GM12801 (cell line): ENCODE results near the gene INSL3.

ENCODE experiments used
- TF ChIP-seq, protein P1 (sequence below): IDR thresholded peaks from one replicate; pipeline ENCODE4 v1.5.1; 2011; ENCODE audit warnings: control low read depth; ENCODE audit not compliant: insufficient read length; ENCODE audit errors: extremely low read depth

The INSL3 gene

DNA sequence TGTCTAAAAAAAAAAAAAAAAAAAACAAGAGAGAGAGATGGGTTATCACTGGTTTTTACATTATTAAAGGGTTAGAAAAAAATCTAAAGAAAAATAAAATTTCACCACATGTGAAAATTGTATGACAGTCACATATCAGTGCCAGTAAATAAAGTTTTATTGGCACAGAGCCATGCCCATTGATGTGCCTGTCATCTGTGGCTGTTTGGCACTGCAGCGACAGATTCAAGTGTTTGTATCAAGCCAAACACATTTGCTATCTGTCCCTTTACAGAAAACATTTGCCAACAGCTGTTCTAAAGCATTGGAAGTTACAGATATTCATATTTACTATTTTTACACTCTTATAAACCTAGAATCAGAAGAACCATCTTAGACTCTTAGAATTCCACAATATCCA, 53.8 kb downstream of the INSL3 start:
- TF ChIP-seq, protein P1, sequence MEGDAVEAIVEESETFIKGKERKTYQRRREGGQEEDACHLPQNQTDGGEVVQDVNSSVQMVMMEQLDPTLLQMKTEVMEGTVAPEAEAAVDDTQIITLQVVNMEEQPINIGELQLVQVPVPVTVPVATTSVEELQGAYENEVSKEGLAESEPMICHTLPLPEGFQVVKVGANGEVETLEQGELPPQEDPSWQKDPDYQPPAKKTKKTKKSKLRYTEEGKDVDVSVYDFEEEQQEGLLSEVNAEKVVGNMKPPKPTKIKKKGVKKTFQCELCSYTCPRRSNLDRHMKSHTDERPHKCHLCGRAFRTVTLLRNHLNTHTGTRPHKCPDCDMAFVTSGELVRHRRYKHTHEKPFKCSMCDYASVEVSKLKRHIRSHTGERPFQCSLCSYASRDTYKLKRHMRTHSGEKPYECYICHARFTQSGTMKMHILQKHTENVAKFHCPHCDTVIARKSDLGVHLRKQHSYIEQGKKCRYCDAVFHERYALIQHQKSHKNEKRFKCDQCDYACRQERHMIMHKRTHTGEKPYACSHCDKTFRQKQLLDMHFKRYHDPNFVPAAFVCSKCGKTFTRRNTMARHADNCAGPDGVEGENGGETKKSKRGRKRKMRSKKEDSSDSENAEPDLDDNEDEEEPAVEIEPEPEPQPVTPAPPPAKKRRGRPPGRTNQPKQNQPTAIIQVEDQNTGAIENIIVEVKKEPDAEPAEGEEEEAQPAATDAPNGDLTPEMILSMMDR, result no peak

DNA sequence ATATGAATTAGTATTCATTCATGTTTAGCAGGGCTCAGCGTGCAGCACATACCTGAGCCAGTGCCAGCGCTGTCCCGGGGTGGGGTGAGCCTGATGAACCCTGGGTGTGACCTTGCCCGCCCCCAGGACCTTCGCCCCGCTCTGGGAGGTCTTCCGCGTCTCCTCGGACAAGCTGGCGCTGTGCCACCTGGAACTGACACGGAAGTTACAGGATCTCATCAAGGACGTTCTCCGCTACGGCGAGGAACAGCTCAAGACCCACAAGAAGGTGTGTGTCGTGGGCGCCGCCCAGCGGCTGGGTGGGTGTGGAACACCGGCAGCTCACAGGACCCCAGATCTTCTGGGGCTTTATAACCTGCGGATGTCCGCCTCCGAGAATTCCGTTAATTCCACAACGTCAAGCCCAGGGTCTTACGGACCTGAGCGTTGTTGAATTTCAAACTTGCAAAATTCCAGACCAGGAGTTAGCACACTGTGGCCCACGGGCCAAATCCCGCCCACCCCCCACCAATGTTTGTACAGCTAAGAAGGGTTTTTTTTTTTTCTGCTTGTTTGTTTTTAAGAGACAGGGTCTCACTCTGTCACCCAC, 54.7 kb downstream of the INSL3 start:
- TF ChIP-seq, protein P1, result peak; percentile 24
